Gastroesophageal sphincter (tissue), 3 donors: ENCODE measurements around the gene CYP4F2.

ENCODE experiments used
- EP300 ChIP-seq: sonication (generic); formaldehyde crosslinking; IDR thresholded peaks from one replicate; pipeline ENCODE4 v1.6.1; 2017; ENCODE audit warnings: antibody characterized with exemption, mild to moderate bottlenecking
- POLR2A ChIP-seq, 2 donors: fragments of 450-650 bp; IDR thresholded peaks; one replicate each; pipeline ENCODE4 v1.6.1; 2017; ENCODE audit warnings: antibody characterized with exemption in 2 of 2, mild to moderate bottlenecking in 2 of 2, moderate library complexity in 1 of 2
- TF ChIP-seq, protein P1 (sequence below), 4 experiments: fragments of 200-600 bp in 2 of 4; fragments of 450-650 bp in 2 of 4; sonication (generic) in 1 of 4; IDR thresholded peaks; one replicate each; pipeline ENCODE4 v1.5.1; 2017 to 2019; ENCODE audit warnings: antibody characterized with exemption in 4 of 4, mild to moderate bottlenecking in 2 of 4, moderate library complexity in 2 of 4

DNA sequence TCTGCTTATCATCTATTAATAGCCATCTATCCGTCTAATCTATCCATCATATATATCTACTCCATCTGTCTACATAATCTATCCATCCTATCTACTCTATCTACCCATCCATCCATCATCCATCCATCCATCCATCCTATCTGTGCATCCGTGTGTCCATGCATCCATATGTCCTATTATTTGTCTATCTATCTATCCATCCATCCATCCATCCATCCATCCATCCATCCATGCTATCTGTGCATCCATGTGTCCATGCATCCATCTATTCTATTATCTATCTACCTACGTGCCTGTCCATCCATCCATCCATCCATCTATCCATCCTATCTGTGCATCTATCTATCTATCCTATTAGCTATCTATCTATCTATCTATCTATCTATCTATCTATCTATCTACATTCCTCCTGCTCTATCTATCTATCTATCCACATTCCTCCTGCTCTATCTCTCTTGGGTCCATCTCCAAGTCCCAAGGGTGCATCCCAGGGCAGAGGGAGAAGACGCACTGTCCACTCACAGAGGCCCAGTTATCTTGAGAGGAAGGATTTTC is 1.9 kb downstream of the CYP4F2 start:
- TF ChIP-seq EP300 (no peak), POLR2A (IDR thresholded peaks at IDR 0.05) (no peak)
- TF ChIP-seq, protein P1, sequence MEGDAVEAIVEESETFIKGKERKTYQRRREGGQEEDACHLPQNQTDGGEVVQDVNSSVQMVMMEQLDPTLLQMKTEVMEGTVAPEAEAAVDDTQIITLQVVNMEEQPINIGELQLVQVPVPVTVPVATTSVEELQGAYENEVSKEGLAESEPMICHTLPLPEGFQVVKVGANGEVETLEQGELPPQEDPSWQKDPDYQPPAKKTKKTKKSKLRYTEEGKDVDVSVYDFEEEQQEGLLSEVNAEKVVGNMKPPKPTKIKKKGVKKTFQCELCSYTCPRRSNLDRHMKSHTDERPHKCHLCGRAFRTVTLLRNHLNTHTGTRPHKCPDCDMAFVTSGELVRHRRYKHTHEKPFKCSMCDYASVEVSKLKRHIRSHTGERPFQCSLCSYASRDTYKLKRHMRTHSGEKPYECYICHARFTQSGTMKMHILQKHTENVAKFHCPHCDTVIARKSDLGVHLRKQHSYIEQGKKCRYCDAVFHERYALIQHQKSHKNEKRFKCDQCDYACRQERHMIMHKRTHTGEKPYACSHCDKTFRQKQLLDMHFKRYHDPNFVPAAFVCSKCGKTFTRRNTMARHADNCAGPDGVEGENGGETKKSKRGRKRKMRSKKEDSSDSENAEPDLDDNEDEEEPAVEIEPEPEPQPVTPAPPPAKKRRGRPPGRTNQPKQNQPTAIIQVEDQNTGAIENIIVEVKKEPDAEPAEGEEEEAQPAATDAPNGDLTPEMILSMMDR (IDR thresholded peaks at IDR 0.05) = no peak
